KOPT-K1 (cell line): ENCODE data around the gene BCR.

Source experiments
- H3K27ac ChIP-seq: fragments of 200-600 bp; sonication (generic); 2 replicates; pipeline ENCODE4 v1.5.1; 2016; ENCODE audit warnings: antibody characterized with exemption, mild to moderate bottlenecking, low read depth, low read length; ENCODE audit not compliant: poor library complexity, severe bottlenecking
- H3K36me3 ChIP-seq: fragments of 200-600 bp; sonication (generic); 2 replicates; pipeline ENCODE4 v1.5.1; 2017; ENCODE audit warnings: antibody characterized with exemption, mild to moderate bottlenecking, low read length, moderate library complexity; ENCODE audit not compliant: insufficient read depth
- H3K9me3 ChIP-seq: fragments of 200-600 bp; sonication (generic); 2 replicates; pipeline ENCODE4 v1.5.1; 2017; ENCODE audit warnings: antibody characterized with exemption, low read length, mild to moderate bottlenecking; ENCODE audit not compliant: insufficient read depth, poor library complexity, severe bottlenecking

Gene BCR

GRCh38 chr22:23231471-23232093, 51.3 kb downstream of the BCR start:
- H3K27ac ChIP-seq: no peak overlapping the region
- H3K36me3 ChIP-seq: peaks cover 24% of the 10 kb centered on the region; the same call in 1 of the 2 replicates

DNA sequence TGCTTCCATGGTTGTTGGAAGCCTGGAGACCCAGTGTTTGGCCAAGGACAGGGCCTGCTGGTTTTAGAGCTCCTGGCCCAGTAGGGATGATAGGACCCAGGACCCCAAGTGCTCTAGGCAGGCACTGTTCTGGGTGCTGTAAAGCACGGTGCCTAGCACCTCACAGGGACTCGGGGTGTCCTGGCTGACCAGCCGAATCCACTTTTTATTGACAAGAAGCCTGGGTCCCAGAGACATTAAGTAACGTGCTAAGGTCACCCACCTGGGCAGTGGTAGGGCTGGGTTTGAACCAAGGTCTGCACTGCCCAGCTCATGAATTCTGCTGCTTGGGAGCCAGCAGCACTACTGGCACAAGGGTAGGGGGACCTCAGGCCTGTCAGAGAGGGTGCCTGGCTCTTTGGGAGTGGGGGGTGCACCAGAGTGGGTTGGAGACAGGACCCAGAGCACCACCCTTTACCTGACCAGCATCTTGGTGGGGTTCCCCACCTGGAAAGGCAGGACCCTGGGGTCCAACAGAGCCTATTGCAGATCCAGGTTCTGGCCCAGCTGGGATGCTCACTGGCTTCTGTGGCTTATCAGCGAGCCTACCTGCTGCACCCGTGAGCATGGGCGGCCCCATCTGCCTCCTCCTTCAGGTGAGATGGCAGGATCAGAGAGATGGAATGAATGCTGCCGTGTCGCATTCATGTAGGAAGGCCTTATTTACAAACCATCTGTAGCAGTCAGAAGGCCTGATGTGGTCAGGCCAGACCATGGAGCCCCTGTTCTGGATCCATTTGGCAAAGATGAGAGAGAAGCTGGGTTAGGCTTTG, 52.0 kb downstream of the BCR start:
- Histone ChIP-seq H3K36me3 (peaks cover 22% of the 10 kb centered on the region; the same call in 1 of the 2 replicates), H3K9me3 (peaks cover 28% of the 10 kb centered on the region), H3K27ac (no peak overlapping the region)

More at GRCh38 chr22:23231471-23232093, 51.3 kb downstream of the BCR start:
- peaks cover 28% of the 10 kb centered on the region for H3K9me3 ChIP-seq

- peaks cover 21% of the 10 kb centered on the region for H3K9me3 ChIP-seq
- H3K27ac ChIP-seq: no peak overlapping the region
- peaks cover 15% of the 10 kb centered on the region; the same call in 1 of the 2 replicates for H3K36me3 ChIP-seq
These were observed 52.8 kb downstream of the BCR start for GRCh38 chr22:23233084-23233531.

DNA sequence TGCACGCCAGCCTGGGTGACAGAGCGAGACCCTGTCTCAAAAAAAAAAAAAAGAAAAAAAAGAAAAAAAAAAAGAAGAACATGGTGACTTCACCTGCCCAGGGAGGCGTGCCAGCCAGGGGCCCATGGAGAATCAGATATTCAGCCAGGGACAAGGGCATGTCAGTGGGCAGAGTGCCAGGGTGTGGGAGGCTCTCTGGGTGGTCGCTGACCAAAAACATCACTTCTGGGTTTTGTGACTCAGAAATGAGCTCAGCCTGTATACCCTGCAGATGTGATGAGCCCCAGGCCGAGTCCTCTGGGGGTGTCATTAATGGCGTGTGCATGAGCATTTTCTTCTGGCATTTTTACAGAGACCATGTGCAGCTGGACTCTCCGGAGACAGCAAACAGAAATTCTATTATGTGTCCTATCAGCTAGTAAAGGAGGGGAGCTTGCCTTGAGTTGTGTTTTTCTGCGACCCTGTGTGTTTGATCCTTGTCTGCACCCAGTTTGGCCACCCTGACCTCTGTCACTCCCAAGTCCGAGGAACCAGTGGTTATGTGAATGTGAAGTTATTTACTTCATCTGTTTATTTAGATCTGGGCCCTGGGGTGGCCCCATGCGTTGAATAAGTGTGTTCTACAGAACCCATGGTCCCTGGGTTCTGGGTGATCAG, 53.6 kb downstream of the BCR start:
- Histone ChIP-seq H3K36me3 (peaks cover 10% of the 10 kb centered on the region; the same call in 1 of the 2 replicates), H3K27ac (no peak overlapping the region), H3K9me3 (peaks cover 13% of the 10 kb centered on the region)

GRCh38 chr22:23234409-23235161, 54.3 kb downstream of the BCR start:
- Histone ChIP-seq H3K27ac (no peak overlapping the region), H3K9me3 (peaks cover 12% of the 10 kb centered on the region), H3K36me3 (peaks cover 3% of the 10 kb centered on the region; the same call in 1 of the 2 replicates)

GRCh38 chr22:23235425-23235824, 55.1 kb downstream of the BCR start:
- Histone ChIP-seq H3K36me3 (no peaks in the 10 kb centered on the region), H3K27ac (no peak overlapping the region), H3K9me3 (peaks cover 6% of the 10 kb centered on the region)

DNA sequence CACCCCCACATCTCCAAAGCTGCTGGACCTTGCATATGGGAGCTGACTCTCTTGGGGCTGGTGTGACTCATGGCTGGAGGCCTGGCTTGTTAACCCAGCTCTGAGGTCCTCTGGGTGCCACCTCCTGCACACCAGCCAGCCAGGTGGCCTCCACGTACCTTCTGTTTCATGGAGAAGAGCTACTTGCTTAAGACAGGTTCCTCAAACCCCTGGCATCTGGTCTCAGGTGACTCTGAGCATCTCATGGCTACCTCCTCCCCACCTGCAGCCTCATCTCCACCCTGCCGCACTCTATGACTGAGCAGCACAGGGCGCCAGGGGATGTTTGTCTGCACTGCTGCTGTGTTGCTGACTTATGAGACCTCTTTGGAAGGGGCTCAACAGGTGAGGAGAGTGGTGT, 55.7 kb downstream of the BCR start:
- H3K36me3 ChIP-seq: no peaks in the 10 kb centered on the region
- H3K27ac ChIP-seq: no peak overlapping the region
- peaks cover 6% of the 10 kb centered on the region for H3K9me3 ChIP-seq

DNA sequence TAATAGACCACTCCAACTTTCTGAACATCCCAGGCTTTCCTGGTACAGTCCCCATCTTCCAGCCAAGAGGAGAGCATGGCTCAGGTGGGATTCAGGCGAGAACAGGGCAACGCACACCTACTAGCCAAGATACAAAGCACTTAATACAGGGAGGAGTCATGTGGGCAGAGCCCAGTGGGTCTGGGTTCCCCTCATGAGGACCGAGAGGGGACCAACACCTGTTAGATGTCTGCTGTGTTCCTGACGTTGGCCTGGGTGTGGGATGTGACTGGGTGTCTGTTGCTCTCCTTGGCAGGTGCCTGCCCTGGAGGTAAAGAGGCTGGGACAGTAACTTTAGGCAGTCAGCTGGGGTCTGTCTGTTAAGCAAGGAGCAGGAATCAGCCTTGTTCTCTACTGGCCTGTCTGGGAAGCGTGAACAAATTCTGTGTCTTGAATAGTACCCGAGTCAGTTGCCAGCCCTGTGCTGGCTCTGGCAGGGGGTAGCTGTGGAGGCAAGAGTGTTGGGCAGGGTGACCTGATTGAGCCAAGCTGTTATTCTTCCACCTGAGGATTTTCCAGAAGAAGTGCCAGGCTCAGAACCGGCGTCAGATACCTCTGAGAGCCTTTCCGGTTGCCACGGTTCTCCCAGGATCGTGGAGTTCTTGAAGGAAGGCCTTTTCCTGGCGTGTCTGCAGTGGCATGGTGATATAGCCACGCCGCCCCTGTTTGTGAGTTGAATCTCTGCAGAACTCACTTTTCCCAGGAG, 56.3 kb downstream of the BCR start:
- Histone ChIP-seq H3K27ac (no peak overlapping the region), H3K9me3 (peaks cover 6% of the 10 kb centered on the region), H3K36me3 (no peaks in the 10 kb centered on the region)

DNA sequence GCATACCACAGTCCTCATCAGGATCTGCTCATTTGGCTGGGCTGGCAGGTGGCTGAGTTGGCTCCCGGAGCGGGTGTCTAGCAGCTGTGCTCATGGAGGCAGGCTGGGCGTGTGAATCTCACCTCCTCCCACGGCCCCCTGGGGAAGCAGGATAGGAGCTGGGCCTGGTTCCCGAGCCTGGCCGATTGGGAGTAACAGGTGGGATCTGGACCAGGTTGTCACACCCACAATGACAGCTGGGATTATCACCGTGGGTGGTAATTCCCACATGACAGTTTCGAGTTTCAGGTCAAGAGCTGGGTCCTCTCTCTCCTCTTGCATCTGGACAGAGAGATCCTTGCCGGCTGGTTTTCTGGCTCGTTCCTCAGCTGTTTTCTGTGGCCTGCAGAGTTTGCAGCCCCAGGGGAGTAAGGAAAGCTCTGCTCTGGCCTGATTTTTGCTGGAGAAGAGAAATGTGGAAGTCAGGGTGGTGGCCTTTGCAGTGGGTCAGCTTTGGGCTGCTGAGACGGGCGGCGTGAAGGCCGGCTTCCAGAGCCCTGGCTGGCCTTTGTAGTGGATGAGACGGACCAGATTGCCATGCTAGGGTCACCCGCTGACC, 57.0 kb downstream of the BCR start:
- no peaks in the 10 kb centered on the region for H3K36me3 ChIP-seq
- no peak overlapping the region for H3K27ac ChIP-seq
- H3K9me3 ChIP-seq: peaks cover 6% of the 10 kb centered on the region

DNA sequence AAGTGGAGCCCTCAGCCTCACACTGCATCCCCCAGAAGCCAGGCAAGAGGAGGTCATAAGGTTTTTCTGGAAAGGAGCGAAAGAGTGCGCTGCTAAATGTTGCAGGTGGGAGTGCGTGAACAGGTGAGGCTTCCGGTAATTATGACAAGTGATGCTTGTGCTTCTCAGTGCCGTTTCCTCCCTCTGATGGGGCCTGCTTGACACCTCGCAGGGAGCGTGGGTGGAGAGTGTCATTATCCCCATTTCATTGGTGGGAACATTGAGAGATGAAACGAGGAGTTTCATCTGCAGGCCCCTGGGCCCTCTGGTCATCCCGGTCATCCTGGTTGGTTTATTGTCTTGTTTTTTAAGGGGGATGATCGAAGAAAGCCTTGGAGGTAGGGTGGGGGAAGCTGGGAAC, 57.5 kb downstream of the BCR start:
- Histone ChIP-seq H3K27ac (no peak overlapping the region), H3K36me3 (no peaks in the 10 kb centered on the region), H3K9me3 (peaks cover 6% of the 10 kb centered on the region)

DNA sequence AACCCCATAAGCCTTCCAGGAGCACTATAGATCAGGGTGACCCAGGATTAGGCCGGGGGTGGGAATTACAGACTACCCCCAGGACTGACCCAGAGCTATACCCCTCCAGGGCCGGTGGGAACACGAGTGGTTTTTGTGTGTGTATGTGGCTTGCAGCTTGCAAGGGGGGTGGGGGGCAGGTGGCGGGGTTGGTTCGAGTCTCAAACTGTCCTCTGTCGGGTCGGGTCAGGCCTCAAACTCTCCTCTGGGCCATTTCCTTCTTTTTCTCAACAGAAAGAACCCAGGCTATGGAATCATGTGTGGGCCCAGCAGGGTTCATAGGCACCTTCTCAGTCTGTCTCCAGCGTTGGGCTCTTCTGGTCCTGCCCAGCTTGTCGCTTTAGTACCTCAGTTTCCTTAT, 58.4 kb downstream of the BCR start:
- Histone ChIP-seq H3K9me3 (peaks cover 6% of the 10 kb centered on the region), H3K36me3 (no peaks in the 10 kb centered on the region), H3K27ac (no peak overlapping the region)

DNA sequence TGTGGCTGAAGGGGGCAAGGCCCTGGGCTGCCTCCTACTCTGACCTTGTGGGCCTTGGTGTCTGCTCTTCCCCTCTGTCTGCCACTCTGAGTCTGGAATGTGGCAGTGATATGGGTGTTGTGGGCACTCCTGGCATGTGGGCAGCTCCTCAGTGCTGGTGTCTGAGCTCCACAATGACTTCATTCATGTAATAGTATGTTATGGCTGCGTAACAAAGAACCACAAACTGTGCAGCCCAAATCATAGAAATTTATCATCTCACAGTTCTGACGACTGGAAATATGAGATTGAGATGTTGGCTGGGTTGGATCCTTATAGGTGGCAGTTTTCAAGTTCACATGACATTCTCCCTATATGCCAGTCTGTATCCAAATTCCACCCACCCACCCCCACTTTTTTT, 59.1 kb downstream of the BCR start:
- Histone ChIP-seq H3K27ac (no peak overlapping the region), H3K9me3 (peaks cover 6% of the 10 kb centered on the region)

DNA sequence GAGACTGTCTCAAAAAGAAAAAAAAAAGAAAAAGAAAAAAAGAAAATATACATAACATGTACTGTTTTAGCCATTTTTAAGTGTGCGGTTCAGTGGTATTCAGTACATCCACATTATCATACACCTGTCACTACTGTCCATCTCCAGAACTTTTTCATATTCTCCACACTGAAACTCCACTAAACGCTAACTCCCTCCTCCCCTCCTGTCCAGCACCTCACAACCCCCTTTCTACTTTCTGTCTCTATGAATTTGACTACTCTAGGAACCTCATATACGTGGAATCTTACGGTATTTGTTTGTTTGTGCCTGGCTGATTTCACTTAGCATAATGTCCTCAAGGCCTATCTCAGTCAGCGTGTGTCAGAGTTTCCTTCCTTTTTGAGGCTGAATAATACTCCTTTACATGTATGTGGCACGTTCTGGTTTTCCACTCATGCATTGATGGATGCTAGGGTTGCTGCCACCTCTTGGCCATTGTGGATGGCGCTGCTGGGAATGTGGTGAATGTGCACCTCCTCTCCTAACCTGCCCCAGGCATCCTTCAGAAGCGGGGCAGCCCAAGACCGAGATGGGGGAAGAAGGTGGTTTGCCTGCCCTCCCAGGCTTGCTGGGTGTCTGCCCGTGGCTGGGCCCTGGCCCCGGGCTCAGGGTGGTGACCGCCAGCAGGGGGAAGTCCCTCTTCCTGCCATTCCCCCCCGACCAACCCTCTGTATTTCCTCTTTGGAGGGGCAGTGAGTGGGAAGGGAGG, 60.5 kb downstream of the BCR start:
- 0 out of 2 replicates have a peak, but pooled peaks cover 4% of the 10 kb centered on the region for H3K36me3 ChIP-seq
- H3K9me3 ChIP-seq: peaks cover 6% of the 10 kb centered on the region
- H3K27ac ChIP-seq: no peak overlapping the region

More for the DNA sequence above, 59.1 kb downstream of the BCR start:
- H3K36me3 ChIP-seq: 0 out of 2 replicates have a peak, but pooled peaks cover 3% of the 10 kb centered on the region
